ENCODE results near the gene ICE2. TPM values are rescaled to one million over a fixed set of nuclear protein-coding genes. Genes with fewer than 3 reads are reported as not detected.

The ICE2 gene
- total and polyA plus RNA-seq, 2 of the 8 experiments (the other 6 are each of a cell fraction or from before 2014, with no cell fraction given): 40.0 to 87.3 TPM

DNA sequence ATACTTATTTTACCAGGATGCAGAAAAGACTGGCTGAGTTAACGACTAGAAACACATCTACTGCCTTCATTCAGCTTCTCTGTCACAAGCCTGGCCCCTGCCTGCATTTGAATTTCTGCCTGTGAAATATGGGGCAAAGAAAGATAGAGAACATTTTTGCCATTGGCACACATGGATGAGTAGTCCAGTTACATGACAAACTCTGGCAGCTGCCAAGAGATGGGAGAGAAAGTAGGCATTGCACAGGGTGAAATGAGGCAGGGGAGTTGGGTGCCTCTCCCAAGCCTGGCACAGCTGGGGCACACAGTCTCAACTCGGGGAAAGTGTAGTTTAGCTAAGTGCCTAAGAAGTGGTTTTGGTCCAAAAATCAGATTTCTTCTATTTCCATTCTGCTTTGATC is 105.2 kb downstream of the ICE2 start:
- no peak overlapping the region for H2AFZ ChIP-seq (ENCODE audit: low read length)
- DNase-seq (ENCODE audit: low read depth in 1 of 2, low spot score in 2 of 2) (no peak), FAIRE-seq (no peak)
- peaks cover 2 to 8% (median 5%) of the 10 kb centered on the region in 4 experiments; a peak in 6 of 7 replicates for H3K4me1 ChIP-seq (replicated peaks in 1 of 4; ENCODE audit: control insufficient read depth in 3 of 4, insufficient read depth in 4 of 4, low read length in 3 of 4)
- no peak overlapping the region for H3K18ac ChIP-seq (ENCODE audit: extremely low read depth, low read length)
- H3K9me3 ChIP-seq (ENCODE audit: insufficient read depth in 2 of 2, low read depth in 1 of 2, low read length in 1 of 2): no peaks in the 10 kb centered on the region
- H4K5ac ChIP-seq (ENCODE audit: insufficient read length, low read depth, low read length): no peak overlapping the region
- no peak overlapping the region for H4K91ac ChIP-seq (replicated peaks; ENCODE audit: insufficient read length, low read length)
- ChIA-PET POLR2A (ENCODE audit: partially characterized antibody) (interaction anchor here (0.5 to 1.5 kb wide), 6 partner anchors 9 to 195 kb away, joined by 3 to 5 read pairs (median 3); partner anchors contain the start of gene ANXA2), CTCF (ENCODE audit: partially characterized antibody) (interaction anchor here (0.6 to 5.2 kb wide), 5 partner anchors 11 to 404 kb away, joined by 4 to 38 read pairs (median 5); no protein-coding TSS in a partner anchor)
- no peak overlapping the region for H3K56ac ChIP-seq (replicated peaks; ENCODE audit: insufficient read length, low read depth, low read length)
- no peaks in the 10 kb centered on the region for H3K23me2 ChIP-seq (ENCODE audit: low read depth, low read length)
- H2BK12ac ChIP-seq (ENCODE audit: low read depth, low read length): no peak overlapping the region
- H3K14ac ChIP-seq (ENCODE audit: insufficient read length): no peak overlapping the region
- no peak overlapping the region for H3K4me3 ChIP-seq (ENCODE audit: extremely low read depth in 1 of 4, insufficient read depth in 2 of 4, low read depth in 3 of 4, low read length in 4 of 4)
- WGBS, 2 experiments (ENCODE audit: extremely low coverage in 1 of 2, insufficient coverage in 1 of 2, insufficient read length in 1 of 2, insufficient replicate concordance in 2 of 2, low coverage in 1 of 2, low lambda C conversion rate in 2 of 2, missing lambda C conversion rate in 1 of 2): 87% methylated on average over 2 of the region's 2 CpGs; no CpG with 5 or more reads in 1 of the 2 experiments
- H3K79me2 ChIP-seq (ENCODE audit: control insufficient read depth in 1 of 2, insufficient read depth in 2 of 2, low read length in 2 of 2): no peaks in the 10 kb centered on the region
- H3K36me3 ChIP-seq (ENCODE audit: control insufficient read depth in 2 of 4, insufficient read depth in 4 of 4, low read length in 3 of 4): peaks cover 0 to 10% (median 0%) of the 10 kb centered on the region in 4 experiments; a peak in 3 of 8 replicates
- no peak overlapping the region for H3K4me2 ChIP-seq (ENCODE audit: insufficient read depth in 1 of 2, low read depth in 2 of 2, low read length in 2 of 2)
- H2AK5ac ChIP-seq (ENCODE audit: low read depth, low read length): no peak overlapping the region
- no peak overlapping the region for H2BK5ac ChIP-seq (ENCODE audit: low read depth, low read length)
- H3K27me3 ChIP-seq (replicated peaks in 1 of 4; ENCODE audit: control insufficient read depth in 3 of 4, extremely low read depth in 1 of 4, insufficient read depth in 3 of 4, low read length in 3 of 4): no peaks in the 10 kb centered on the region
- H4K8ac ChIP-seq (ENCODE audit: extremely low read depth, insufficient read depth, low read length): no peak overlapping the region
- no peak overlapping the region for H3K9ac ChIP-seq (replicated peaks in 1 of 4; ENCODE audit: extremely low read depth in 1 of 4, low read depth in 3 of 4, low read length in 3 of 4)
- peaks cover 3% of the 10 kb centered on the region; the same call in 1 of the 2 replicates for H3K79me1 ChIP-seq (ENCODE audit: low read depth, low read length)
- peaks cover 0 to 1% of the 10 kb centered on the region in 2 experiments for H4K20me1 ChIP-seq (replicated peaks in 1 of 2; ENCODE audit: control insufficient read depth in 1 of 2, insufficient read depth in 2 of 2, low read length in 2 of 2)
- no peak overlapping the region for H3K23ac ChIP-seq (ENCODE audit: insufficient read length)
- no peak overlapping the region for H3K4ac ChIP-seq (replicated peaks; ENCODE audit: insufficient read length, low read depth, low read length)
- H2BK120ac ChIP-seq (replicated peaks; ENCODE audit: low read depth, low read length): no peak overlapping the region
- no peak overlapping the region for H2BK20ac ChIP-seq (ENCODE audit: low read length)
- H2BK15ac ChIP-seq (ENCODE audit: low read length): no peak overlapping the region
- no peak for TF ChIP-seq EZH2 (IDR thresholded peaks at IDR 0.05; ENCODE audit: low read depth, low read length, severe bottlenecking)
- TF ChIP-seq MAFK (IDR thresholded peaks at IDR 0.05; ENCODE audit: low read depth, low read length): no peak
- TF ChIP-seq SIN3A (conservative IDR thresholded peaks at IDR 0.05 in 1 of 2, IDR thresholded peaks at IDR 0.05 in 1 of 2; ENCODE audit: low read depth in 1 of 2, low read length in 2 of 2): no peak
- TF ChIP-seq, protein P1, sequence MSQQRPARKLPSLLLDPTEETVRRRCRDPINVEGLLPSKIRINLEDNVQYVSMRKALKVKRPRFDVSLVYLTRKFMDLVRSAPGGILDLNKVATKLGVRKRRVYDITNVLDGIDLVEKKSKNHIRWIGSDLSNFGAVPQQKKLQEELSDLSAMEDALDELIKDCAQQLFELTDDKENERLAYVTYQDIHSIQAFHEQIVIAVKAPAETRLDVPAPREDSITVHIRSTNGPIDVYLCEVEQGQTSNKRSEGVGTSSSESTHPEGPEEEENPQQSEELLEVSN (IDR thresholded peaks at IDR 0.05): no peak
- H3K27ac ChIP-seq (ENCODE audit: low read depth, low read length): no peak overlapping the region

All from H1 (cell line).